Immature natural killer cell (primary cell): ENCODE measurements around the gene PPY. TPM values are rescaled to one million over a fixed set of nuclear protein-coding genes. Genes with fewer than 3 reads are reported as not detected.

Experiments used
- DNase-seq, 3 donors: peaks; one replicate each; pipeline ENCODE4 v3.0.0; 2022; ENCODE audit warnings: mixed read lengths in 1 of 3
- H3K27ac Mint-ChIP-seq, 6 donors: one replicate each; pipeline ENCODE4 v1.8.0; 2020; ENCODE audit warnings: mixed read lengths in 6 of 6, mild to moderate bottlenecking in 5 of 6, inconsistent platforms in 4 of 6, moderate library complexity in 3 of 6
- H3K27me3 Mint-ChIP-seq, 3 donors: one replicate each; pipeline ENCODE4 v1.8.0; 2020 to 2021; ENCODE audit warnings: low read depth in 3 of 3, mild to moderate bottlenecking in 3 of 3, mixed read lengths in 3 of 3, moderate library complexity in 3 of 3, inconsistent platforms in 1 of 3
- H3K36me3 Mint-ChIP-seq, 3 donors: one replicate each; pipeline ENCODE4 v1.8.0; 2020; ENCODE audit warnings: mixed read lengths in 3 of 3, inconsistent platforms in 2 of 3, mild to moderate bottlenecking in 2 of 3
- H3K4me1 Mint-ChIP-seq, 2 donors: one replicate each; pipeline ENCODE4 v1.8.0; 2020; ENCODE audit warnings: inconsistent platforms in 2 of 2, mild to moderate bottlenecking in 2 of 2, mixed read lengths in 2 of 2, moderate library complexity in 1 of 2
- H3K4me3 Mint-ChIP-seq, 5 donors: one replicate each; pipeline ENCODE4 v1.8.0; 2020; ENCODE audit warnings: mild to moderate bottlenecking in 5 of 5, mixed read lengths in 5 of 5, inconsistent platforms in 3 of 5, moderate library complexity in 3 of 5
- H3K9me3 Mint-ChIP-seq, 6 donors: one replicate each; pipeline ENCODE4 v1.8.0; 2020; ENCODE audit warnings: mild to moderate bottlenecking in 6 of 6, mixed read lengths in 6 of 6, inconsistent platforms in 4 of 6, moderate library complexity in 3 of 6
- polyA plus RNA-seq, 3 donors: library from polyadenylated mRNA; unstranded; fragments of 300-500 nt; fragmentation: Illumina TruSeq; gene quantifications; one replicate each; pipeline ENCODE4 v1.2.3, GENCODE V29; 2021

Gene PPY
- not detected for polyA plus RNA-seq

GRCh38 chr17:43942051-43942685 is at the start of gene PPY:
TSS of gene PPY (minus strand) at chr17:43942476. CDS start at chr17:43941654, 822 bp downstream.
- H3K4me1 Mint-ChIP-seq = peaks cover 9 to 11% of the 10 kb centered on the region in 2 donors
- H3K27ac Mint-ChIP-seq = peak within 1 kb of the TSS in 1 of 6 donors; percentile 46
- H3K9me3 Mint-ChIP-seq = no peaks in the 10 kb centered on the region
- no peaks in the 10 kb centered on the region for H3K36me3 Mint-ChIP-seq
- no peak within 1 kb of the TSS for H3K4me3 Mint-ChIP-seq
- DNase-seq = no peak
- peaks cover 3 to 11% (median 10%) of the 10 kb centered on the region in 3 donors for H3K27me3 Mint-ChIP-seq

- no peak overlapping the region for H3K27ac Mint-ChIP-seq
- DNase-seq = no peak
- H3K36me3 Mint-ChIP-seq = no peaks in the 10 kb centered on the region
- H3K4me1 Mint-ChIP-seq = no peaks in the 10 kb centered on the region
- no peaks in the 10 kb centered on the region for H3K9me3 Mint-ChIP-seq
- no peak overlapping the region for H3K4me3 Mint-ChIP-seq
- peaks cover 4 to 22% (median 8%) of the 10 kb centered on the region in 3 donors for H3K27me3 Mint-ChIP-seq
These were observed 46.0 kb upstream of the PPY start for GRCh38 chr17:43988301-43988700.

- H3K9me3 Mint-ChIP-seq = no peaks in the 10 kb centered on the region
- no peak for DNase-seq
- H3K27me3 Mint-ChIP-seq = peaks cover 4 to 29% (median 9%) of the 10 kb centered on the region in 3 donors
- H3K4me3 Mint-ChIP-seq = no peak overlapping the region
- H3K4me1 Mint-ChIP-seq = no peaks in the 10 kb centered on the region
- no peak overlapping the region for H3K27ac Mint-ChIP-seq
- H3K36me3 Mint-ChIP-seq = no peaks in the 10 kb centered on the region
These were observed 45.1 kb upstream of the PPY start for GRCh38 chr17:43987131-43988021.

- Mint-ChIP-seq H3K4me1 (no peaks in the 10 kb centered on the region), H3K36me3 (no peaks in the 10 kb centered on the region), H3K4me3 (no peak overlapping the region), H3K9me3 (no peaks in the 10 kb centered on the region), H3K27me3 (peaks cover 4 to 32% (median 14%) of the 10 kb centered on the region in 3 donors), H3K27ac (no peak overlapping the region)
- DNase-seq = no peak
These were observed 44.1 kb upstream of the PPY start for GRCh38 chr17:43986225-43986981.

GRCh38 chr17:43984521-43984920 is 42.2 kb upstream of the PPY start:
- peaks cover 4 to 30% (median 16%) of the 10 kb centered on the region in 3 donors for H3K27me3 Mint-ChIP-seq
- no peak overlapping the region for H3K4me3 Mint-ChIP-seq
- DNase-seq = no peak
- H3K4me1 Mint-ChIP-seq = no peaks in the 10 kb centered on the region
- H3K9me3 Mint-ChIP-seq = no peaks in the 10 kb centered on the region
- H3K36me3 Mint-ChIP-seq = no peaks in the 10 kb centered on the region
- no peak overlapping the region for H3K27ac Mint-ChIP-seq

DNA sequence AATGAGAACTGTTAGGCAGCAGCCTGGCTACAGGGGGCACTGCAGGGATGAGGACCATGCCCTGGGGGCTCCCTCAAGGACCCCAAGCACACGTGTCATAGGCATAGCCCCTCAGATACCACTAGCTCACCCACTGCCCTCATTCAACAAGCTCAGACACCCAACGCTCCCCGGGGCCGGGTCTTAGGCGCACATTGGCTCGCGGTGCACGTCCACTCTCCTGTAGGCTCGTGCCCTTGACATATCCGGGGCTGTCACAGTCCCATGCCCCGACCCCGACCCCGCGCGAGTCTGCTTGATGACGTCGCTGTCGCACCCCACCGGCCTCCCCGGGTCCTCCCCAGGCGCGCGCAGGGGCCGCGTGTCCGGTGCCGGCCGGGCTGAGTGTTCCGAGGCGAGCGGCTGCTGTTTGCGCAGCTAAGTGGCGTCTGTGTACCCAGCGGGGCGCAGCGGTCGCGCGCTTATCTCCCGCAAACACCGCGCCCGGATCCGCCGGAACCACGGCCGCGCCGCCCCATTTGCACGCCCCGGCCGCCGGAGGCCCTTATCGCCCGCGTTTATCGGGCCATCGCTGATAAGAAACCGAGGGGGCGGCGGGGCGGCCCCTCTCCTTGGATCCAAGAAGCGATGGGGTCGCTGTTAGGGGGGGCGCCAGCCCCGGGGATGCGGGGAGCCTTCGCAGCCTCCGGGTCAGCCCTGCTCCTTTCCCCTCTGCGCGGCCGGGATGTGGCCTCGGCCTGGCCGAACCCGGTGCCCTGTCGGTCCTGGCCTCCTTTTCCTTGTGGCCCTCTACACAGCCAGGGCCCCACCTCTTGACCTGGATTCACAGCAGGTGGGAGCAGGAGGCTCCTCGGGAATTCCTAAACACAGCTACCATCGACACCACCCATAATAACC is 41.5 kb upstream of the PPY start:
- peak overlapping the region in 1 of 5 donors; percentile 27 for H3K4me3 Mint-ChIP-seq
- H3K36me3 Mint-ChIP-seq = no peaks in the 10 kb centered on the region
- no peak for DNase-seq
- H3K27ac Mint-ChIP-seq = no peak overlapping the region
- peaks cover 4 to 30% (median 16%) of the 10 kb centered on the region in 3 donors for H3K27me3 Mint-ChIP-seq
- no peaks in the 10 kb centered on the region for H3K9me3 Mint-ChIP-seq
- H3K4me1 Mint-ChIP-seq = no peaks in the 10 kb centered on the region

GRCh38 chr17:43983196-43983514 is 40.9 kb upstream of the PPY start:
- no peak for DNase-seq
- Mint-ChIP-seq H3K4me1 (no peaks in the 10 kb centered on the region), H3K27ac (no peak overlapping the region), H3K9me3 (no peaks in the 10 kb centered on the region), H3K27me3 (peaks cover 4 to 30% (median 16%) of the 10 kb centered on the region in 3 donors), H3K36me3 (no peaks in the 10 kb centered on the region), H3K4me3 (peak overlapping the region in 1 of 5 donors; percentile 27)

DNA sequence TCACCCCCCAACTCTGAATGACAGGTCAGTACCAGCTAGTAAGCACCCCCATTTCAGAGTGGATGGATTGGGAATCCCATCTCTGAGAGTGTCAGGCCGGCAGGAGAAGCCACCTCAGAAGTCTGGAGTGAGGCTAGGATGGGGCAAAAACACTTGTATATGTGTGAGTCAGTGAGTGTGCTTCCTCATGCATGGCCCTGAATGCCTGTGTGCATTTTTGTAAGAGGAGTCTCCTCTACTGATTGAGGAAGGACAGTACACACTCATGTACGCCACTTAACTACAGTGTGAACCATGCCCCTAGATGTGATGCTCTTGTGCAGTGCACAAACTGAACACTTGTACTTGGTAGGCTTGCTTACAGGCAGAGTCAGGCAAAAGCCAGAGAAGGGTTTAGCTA is 39.9 kb upstream of the PPY start:
- H3K27ac Mint-ChIP-seq = no peak overlapping the region
- H3K4me3 Mint-ChIP-seq = no peak overlapping the region
- no peak for DNase-seq
- H3K27me3 Mint-ChIP-seq = peaks cover 1 to 23% (median 18%) of the 10 kb centered on the region in 3 donors
- no peaks in the 10 kb centered on the region for H3K36me3 Mint-ChIP-seq
- no peaks in the 10 kb centered on the region for H3K4me1 Mint-ChIP-seq
- H3K9me3 Mint-ChIP-seq = no peaks in the 10 kb centered on the region

DNA sequence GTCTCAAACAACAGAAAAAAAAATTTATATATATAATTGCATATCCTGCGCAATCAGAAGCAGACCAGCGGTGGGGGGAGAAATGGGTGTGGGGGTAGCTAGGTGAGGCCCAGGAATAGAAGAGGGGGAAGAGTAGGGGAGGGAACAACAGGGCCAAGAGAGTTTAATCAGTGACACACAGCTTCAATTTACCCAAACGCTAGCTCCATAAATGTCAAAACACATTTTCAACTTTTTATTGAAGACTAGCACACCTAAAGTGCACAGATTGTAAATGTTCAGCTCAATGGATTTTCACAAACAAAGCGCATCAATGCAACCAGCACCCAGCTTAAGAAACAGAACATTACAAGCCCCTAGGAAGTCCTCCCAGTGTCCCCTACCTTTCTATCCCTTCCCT is 37.4 kb upstream of the PPY start:
- DNase-seq = no peak
- H3K4me3 Mint-ChIP-seq = no peak overlapping the region
- peaks cover 0 to 13% (median 10%) of the 10 kb centered on the region in 3 donors for H3K27me3 Mint-ChIP-seq
- no peak overlapping the region for H3K27ac Mint-ChIP-seq
- H3K36me3 Mint-ChIP-seq = no peaks in the 10 kb centered on the region
- H3K4me1 Mint-ChIP-seq = no peaks in the 10 kb centered on the region
- no peaks in the 10 kb centered on the region for H3K9me3 Mint-ChIP-seq

DNA sequence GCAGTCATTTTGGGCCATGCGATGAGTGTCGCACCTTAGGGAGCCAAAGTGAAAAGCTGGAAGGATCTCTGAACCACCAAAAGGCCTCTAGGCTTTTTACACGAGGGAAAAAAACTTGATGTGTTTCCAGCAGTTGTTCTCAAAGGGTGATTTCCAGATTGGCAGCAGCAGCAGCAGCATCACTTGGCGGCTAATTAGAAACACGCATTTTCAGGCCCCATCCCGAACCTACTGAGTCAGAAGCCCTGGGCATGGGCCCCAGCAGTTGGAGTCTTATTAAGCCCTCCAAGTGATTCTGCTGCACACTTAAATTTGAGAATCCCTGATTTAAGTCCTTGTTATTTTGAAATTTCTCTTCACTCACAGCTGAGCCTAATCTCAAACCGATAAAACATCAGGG is 36.7 kb upstream of the PPY start:
- no peak overlapping the region for H3K27ac Mint-ChIP-seq

DNA sequence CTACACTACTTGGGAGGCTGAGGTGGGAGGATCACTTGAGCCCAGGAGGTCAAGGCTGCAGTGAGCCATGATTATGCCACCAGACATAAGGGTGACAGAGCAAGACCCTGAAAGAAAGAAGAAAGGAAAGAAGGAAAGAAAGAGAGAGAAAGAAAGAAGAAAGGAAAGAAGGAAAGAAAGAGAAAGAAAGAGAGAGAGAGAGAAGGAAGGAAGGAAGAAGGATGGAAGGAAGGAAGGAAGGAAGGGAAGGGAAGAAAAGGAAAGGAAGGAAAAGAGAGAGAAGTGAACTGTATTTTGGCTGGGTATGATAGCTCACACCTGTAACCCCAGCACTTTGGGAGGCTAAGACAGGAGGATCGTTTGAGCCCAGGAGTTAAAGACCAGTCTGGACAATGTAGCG is 35.8 kb upstream of the PPY start:
- H3K27ac Mint-ChIP-seq = peak overlapping the region in 1 of 6 donors; percentile 31

More for the DNA sequence above, 36.7 kb upstream of the PPY start:
- Mint-ChIP-seq H3K36me3 (no peaks in the 10 kb centered on the region), H3K9me3 (no peaks in the 10 kb centered on the region), H3K4me3 (no peak overlapping the region), H3K4me1 (no peaks in the 10 kb centered on the region), H3K27me3 (peaks cover 0 to 14% (median 13%) of the 10 kb centered on the region in 3 donors)
- no peak for DNase-seq

DNA sequence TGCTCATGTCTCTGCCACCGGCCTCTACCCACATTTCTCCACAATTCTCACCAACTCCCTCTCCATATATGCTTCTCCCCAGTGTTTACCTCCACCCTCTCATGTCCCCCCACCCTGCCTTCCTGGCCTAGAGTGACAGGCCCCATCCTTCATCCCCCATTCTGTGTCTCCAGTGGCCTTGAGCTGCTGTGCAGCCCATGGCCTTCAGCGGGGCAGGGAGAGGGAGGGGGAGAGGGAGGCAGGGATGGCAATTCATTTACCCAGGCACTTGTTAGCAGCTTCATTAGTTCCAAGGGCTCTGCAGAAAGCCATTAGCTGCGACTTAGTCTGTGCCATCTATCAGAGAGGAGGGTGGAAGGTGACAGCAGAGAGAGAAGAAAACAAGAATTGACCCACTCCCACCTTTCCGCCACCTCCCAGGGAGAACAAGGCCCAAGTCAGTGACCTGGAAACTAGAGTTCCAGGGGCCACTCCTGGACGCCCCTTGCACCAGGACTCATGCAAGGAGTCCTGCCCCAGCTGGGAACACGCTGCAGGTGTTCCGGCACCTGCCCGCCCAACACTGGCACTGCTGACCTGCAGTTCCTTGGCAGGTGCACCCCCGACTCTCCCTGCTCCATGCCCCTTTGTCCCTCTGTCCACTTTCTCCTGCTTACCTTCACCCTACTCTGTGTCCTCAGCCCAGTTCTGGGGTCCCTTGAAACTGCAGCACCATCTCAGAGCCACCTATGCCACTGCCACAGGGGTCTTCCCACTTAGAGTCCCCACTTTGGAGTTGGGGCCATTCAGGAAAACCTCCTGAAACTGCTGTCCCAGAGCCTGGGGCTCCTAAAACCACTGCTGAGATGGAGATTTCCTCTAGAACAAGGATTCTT is 34.9 kb upstream of the PPY start:
- Mint-ChIP-seq H3K4me1 (no peaks in the 10 kb centered on the region), H3K27ac (no peak overlapping the region), H3K27me3 (peaks cover 1 to 8% (median 7%) of the 10 kb centered on the region in 3 donors), H3K9me3 (no peaks in the 10 kb centered on the region), H3K36me3 (no peaks in the 10 kb centered on the region), H3K4me3 (no peak overlapping the region)
- no peak for DNase-seq

More for the DNA sequence above, 35.8 kb upstream of the PPY start:
- Mint-ChIP-seq H3K4me3 (no peak overlapping the region), H3K27me3 (peaks cover 0 to 16% (median 13%) of the 10 kb centered on the region in 3 donors), H3K36me3 (no peaks in the 10 kb centered on the region), H3K4me1 (no peaks in the 10 kb centered on the region), H3K9me3 (no peaks in the 10 kb centered on the region)
- no peak for DNase-seq
